ENCODE data around the gene LPCAT2.

GRCh38 chr16:55566432-55567175 is 57.7 kb downstream of the LPCAT2 start, which contains the start of gene CAPNS2:
- TF ChIP-seq CTCF (conservative IDR thresholded peaks at IDR 0.05; ENCODE audit: low read depth in 2 of 2) (no peak), POLR2AphosphoS5 (IDR thresholded peaks at IDR 0.05; ENCODE audit: low read depth) (no peak), EZH2 (IDR thresholded peaks at IDR 0.05; ENCODE audit: low read depth, unreplicated experiment) (no peak), REST (IDR thresholded peaks at IDR 0.05; ENCODE audit: unreplicated experiment) (no peak), EZH2phosphoT487 (IDR thresholded peaks at IDR 0.05; ENCODE audit: unreplicated experiment) (no peak), CREB1 (CRISPR knock-in tag; IDR thresholded peaks at IDR 0.05; ENCODE audit: low read depth) (no peak), ZNF331 (CRISPR knock-in tag; IDR thresholded peaks at IDR 0.05; ENCODE audit: low read depth) (no peak), ZNF114 (CRISPR knock-in tag; IDR thresholded peaks at IDR 0.05) (no peak), ETS1 (IDR thresholded peaks at IDR 0.05) (no peak), JUNB (IDR thresholded peaks at IDR 0.05; ENCODE audit: unreplicated experiment) (no peak), STAT1 (IDR thresholded peaks at IDR 0.05; ENCODE audit: unreplicated experiment) (no peak)
